Body of pancreas (tissue), 4 donors: ENCODE measurements around the gene GNG4. TPM values are rescaled to one million over a fixed set of nuclear protein-coding genes. Genes with fewer than 3 reads are reported as not detected.
"Not testable (repeated sequence)": the region's sequence is repeated elsewhere in the genome, so short reads cannot be mapped to it uniquely, and the experiment has no call there.

Experiments used
- ATAC-seq: fragments of 150-250 bp; one replicate; pipeline ENCODE4 v1.9.1; 2016
- DNase-seq, 4 donors: peaks; one replicate each; pipeline ENCODE4 v3.0.0-alpha.2; 2019
- H3K27ac ChIP-seq, 4 donors: fragments of 200-600 bp; sonication (generic); 1 replicate in 3 of 4; 2 replicates in 1 of 4; pipeline versions ENCODE4 v1.5.1 to v1.6.1; 2016 to 2019; ENCODE audit warnings: mild to moderate bottlenecking in 1 of 4, mixed read lengths in 1 of 4, moderate library complexity in 1 of 4
- H3K27me3 ChIP-seq, 2 donors: fragments of 200-600 bp; sonication (generic); one replicate each; pipeline ENCODE4 v1.6.0; 2016; ENCODE audit warnings: mild to moderate bottlenecking in 1 of 2
- H3K36me3 ChIP-seq, 2 donors: fragments of 200-600 bp; sonication (generic); replicated peaks in 1 of 2; 2 replicates each; pipeline ENCODE4 v1.5.1; 2016; ENCODE audit warnings: low read depth in 2 of 2; ENCODE audit not compliant: insufficient read depth in 1 of 2
- H3K4me1 ChIP-seq: fragments of 200-600 bp; sonication (generic); one replicate; pipeline ENCODE4 v1.6.0; 2016
- H3K4me3 ChIP-seq, 2 donors: fragments of 200-600 bp; sonication (generic); 1 replicate in 1 of 2; 2 replicates in 1 of 2; pipeline ENCODE4 v1.5.1; 2016 to 2019
- H3K9me3 ChIP-seq, 3 donors: fragments of 200-600 bp; sonication (generic); 1 replicate in 2 of 3; 2 replicates in 1 of 3; pipeline ENCODE4 v1.5.1; 2016
- CTCF ChIP-seq, 7 experiments: fragments of 450-650 bp in 4 of 7; fragments of 200-600 bp in 3 of 7; sonication (generic) in 3 of 7; IDR thresholded peaks; one replicate each; pipeline ENCODE4 v1.5.1; 2016 to 2019; ENCODE audit warnings: antibody characterized with exemption in 7 of 7
- POLR2A ChIP-seq, 3 donors: fragments of 450-650 bp; IDR thresholded peaks; one replicate each; pipeline ENCODE4 v1.6.1; 2016; ENCODE audit warnings: antibody characterized with exemption in 3 of 3, mild to moderate bottlenecking in 2 of 3
- WGBS, 2 donors: methylation state at CpG; one replicate each; pipeline ENCODE4 v1.1.5; 2017; 5-methylcytosine and 5-hydroxymethylcytosine counted together
- intact Hi-C: fragments of 100-400 bp; cut with DNase I; formaldehyde crosslinking; loops from one replicate; pipeline ENCODE4 v1.15.1; 2023
- total RNA-seq, 2 donors: library from RNA; depleted of rRNA; stranded (reverse); fragments of >200 nt; gene quantifications; one replicate each; pipeline ENCODE4 v1.1.0, GENCODE V29; 2016

GNG4 gene
- total RNA-seq, 2 donors from 2014 or later: 0.66 to 3.1 TPM

- Histone ChIP-seq H3K4me3 (no peak overlapping the region), H3K27me3 (no peaks in the 10 kb centered on the region), H3K4me1 (no peaks in the 10 kb centered on the region), H3K9me3 (no peaks in the 10 kb centered on the region), H3K36me3 (no peaks in the 10 kb centered on the region), H3K27ac (no peak overlapping the region)
- intact Hi-C loops: no loop called here
- ATAC-seq (no peak), DNase-seq (no peak)
- no peak for TF ChIP-seq POLR2A (IDR thresholded peaks at IDR 0.05)
- TF ChIP-seq CTCF (IDR thresholded peaks at IDR 0.05): no peak
- 73 to 78% methylated on average over 13 to 14 of the region's 14 CpGs for WGBS, 2 donors
Observed at GRCh38 chr1:235639226-235640205, 10.1 kb downstream of the GNG4 start.

- H3K36me3 ChIP-seq, H3K4me1 ChIP-seq, intact Hi-C loops, H3K9me3 ChIP-seq, H3K4me3 ChIP-seq, H3K27me3 ChIP-seq, DNase-seq, H3K27ac ChIP-seq, ATAC-seq: not testable (repeated sequence)
- 90 to 94% methylated on average over 2 of the region's 2 CpGs for WGBS, 2 donors
Observed at GRCh38 chr1:235638612-235639011, 11.0 kb downstream of the GNG4 start.

GRCh38 chr1:235637756-235638534, 11.6 kb downstream of the GNG4 start:
- intact Hi-C loops: no loop called here
- no peak for ATAC-seq

GRCh38 chr1:235635938-235636662, 13.5 kb downstream of the GNG4 start:
- TF ChIP-seq POLR2A (IDR thresholded peaks at IDR 0.05) (no peak), CTCF (IDR thresholded peaks at IDR 0.05) (no peak)
- intact Hi-C loops: no loop called here
- DNase-seq: no peak
- H3K27ac ChIP-seq: no peak overlapping the region
- H3K9me3 ChIP-seq: no peaks in the 10 kb centered on the region
- no peak overlapping the region for H3K4me3 ChIP-seq
- no peaks in the 10 kb centered on the region for H3K4me1 ChIP-seq
- WGBS, 2 donors: 52 to 67% methylated on average over 5 to 12 of the region's 12 CpGs
- ATAC-seq: no peak
- H3K36me3 ChIP-seq: no peaks in the 10 kb centered on the region
- H3K27me3 ChIP-seq: no peaks in the 10 kb centered on the region

More at GRCh38 chr1:235637756-235638534, 11.6 kb downstream of the GNG4 start:
- Histone ChIP-seq H3K4me3 (no peak overlapping the region), H3K27me3 (no peaks in the 10 kb centered on the region), H3K9me3 (no peaks in the 10 kb centered on the region), H3K27ac (no peak overlapping the region), H3K4me1 (no peaks in the 10 kb centered on the region), H3K36me3 (no peaks in the 10 kb centered on the region)
- no peak for DNase-seq
- no peak for TF ChIP-seq CTCF (IDR thresholded peaks at IDR 0.05)
- no peak for TF ChIP-seq POLR2A (IDR thresholded peaks at IDR 0.05)
- WGBS, 2 donors: 83 to 91% methylated on average over 10 of the region's 10 CpGs
